HAP-1 (cell line): ENCODE measurements around the gene GATA5.

Experiments used
- DNase-seq, 2 experiments: peaks; one replicate each; pipeline ENCODE4 v3.0.0-alpha.2; 2016 to 2020; ENCODE audit warnings: low spot score in 2 of 2
- H3K27me3 ChIP-seq: fragments of 250-450 bp; sonication (Bioruptor Pico); 2 replicates; pipeline ENCODE4 v1.5.1; 2020; ENCODE audit warnings: low read depth, mild to moderate bottlenecking, moderate library complexity
- H3K36me3 ChIP-seq: fragments of 250-450 bp; sonication (Bioruptor Pico); replicated peaks from 2 replicates; pipeline ENCODE4 v1.5.1; 2020; ENCODE audit warnings: mild to moderate bottlenecking
- H3K4me1 ChIP-seq: fragments of 250-450 bp; sonication (Bioruptor Pico); 2 replicates; pipeline ENCODE4 v1.5.1; 2020; ENCODE audit warnings: mild to moderate bottlenecking
- H3K4me3 ChIP-seq: fragments of 250-450 bp; sonication (Bioruptor Pico); 2 replicates; pipeline ENCODE4 v1.5.1; 2020; ENCODE audit warnings: mild to moderate bottlenecking, moderate library complexity
- H3K9me3 ChIP-seq: fragments of 250-450 bp; sonication (Bioruptor Pico); 2 replicates; pipeline ENCODE4 v1.5.1; 2020; ENCODE audit warnings: mild to moderate bottlenecking, moderate library complexity
- in situ Hi-C: fragments of 300-500 bp; cut with MboI; formaldehyde crosslinking; loops from 3 replicates; pipeline ENCODE4 v1.14.3; 2020; ENCODE audit warnings: low sequenced_read_pairs, inconsistent platforms, mixed read lengths

The GATA5 gene

DNA sequence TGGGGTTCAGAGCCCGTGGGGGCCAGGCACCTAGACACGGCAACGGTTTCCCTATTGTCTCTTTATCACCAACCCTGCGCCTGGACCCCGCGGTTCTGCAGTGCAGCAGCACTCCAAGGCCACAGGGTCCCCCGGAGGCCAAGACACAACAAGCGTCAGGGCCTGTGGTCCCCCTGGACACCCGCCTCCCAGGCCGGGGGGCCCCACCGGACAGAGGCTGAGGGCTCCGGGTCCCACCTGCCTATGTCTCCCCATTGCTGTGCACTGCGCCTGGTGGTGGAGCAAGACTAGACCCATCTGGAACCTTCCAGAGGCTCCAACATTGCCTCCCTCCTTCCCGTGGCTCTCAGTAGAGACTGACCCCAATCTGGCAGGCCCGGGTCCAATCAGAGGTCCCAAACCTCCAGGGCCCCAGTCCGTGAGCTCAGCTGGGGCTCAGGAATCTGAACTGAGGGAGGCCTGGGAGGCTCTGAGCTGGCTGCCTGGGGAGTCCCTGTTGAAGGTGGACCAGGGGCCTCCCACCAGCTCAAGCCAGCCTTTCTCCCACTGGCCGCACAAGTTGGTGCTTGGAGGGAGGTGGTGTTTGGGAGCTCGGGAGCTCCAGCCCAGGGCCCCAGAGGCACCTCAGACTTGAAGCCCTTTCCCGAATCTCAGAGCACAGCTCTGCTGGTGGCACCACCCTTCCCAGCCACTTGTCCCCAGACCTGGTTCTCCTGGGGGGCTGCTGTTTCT, 8.8 kb downstream of the GATA5 start:
- no peak overlapping the region for H3K4me3 ChIP-seq
- in situ Hi-C loops: no loop called here
- no peaks in the 10 kb centered on the region for H3K36me3 ChIP-seq
- peaks cover 25% of the 10 kb centered on the region for H3K27me3 ChIP-seq
- H3K4me1 ChIP-seq: no peaks in the 10 kb centered on the region
- no peak for DNase-seq
- no peaks in the 10 kb centered on the region for H3K9me3 ChIP-seq

DNA sequence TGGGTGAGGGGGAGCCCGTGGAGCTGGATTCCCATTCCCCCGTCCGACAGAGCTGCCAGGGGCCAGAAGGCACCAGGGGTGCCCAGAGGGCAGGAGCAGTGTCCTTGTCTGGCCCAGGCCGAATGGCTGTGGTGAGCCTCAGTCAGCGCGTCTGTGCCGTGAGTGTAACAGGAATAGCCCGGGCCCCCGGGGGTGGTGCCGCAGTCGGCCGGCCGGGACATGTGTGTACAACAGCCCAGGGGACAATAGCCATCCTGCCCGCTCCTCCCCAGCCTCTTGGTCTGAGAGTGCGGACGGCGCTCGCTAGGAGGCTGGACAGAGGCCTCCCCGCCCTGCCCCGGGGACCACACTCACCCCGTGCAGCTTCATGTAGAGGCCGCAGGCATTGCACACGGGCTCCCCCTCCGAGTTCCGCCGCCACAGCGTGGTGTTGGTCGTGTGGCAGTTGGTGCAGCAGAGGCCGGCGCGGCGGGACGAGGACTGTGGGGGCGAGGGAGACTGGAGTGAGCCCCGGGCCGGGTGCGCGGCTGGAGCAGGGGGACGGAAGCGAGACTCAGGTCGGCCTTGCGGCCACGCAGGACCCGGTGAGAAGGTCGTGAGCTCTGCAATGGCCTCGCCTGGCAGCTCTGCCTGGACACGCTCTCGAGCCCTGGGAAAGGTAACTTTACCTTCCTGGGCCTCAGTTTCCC, 9.6 kb downstream of the GATA5 start:
- H3K4me3 ChIP-seq: no peak overlapping the region
- peaks cover 26% of the 10 kb centered on the region for H3K27me3 ChIP-seq
- H3K36me3 ChIP-seq: no peaks in the 10 kb centered on the region
- no peaks in the 10 kb centered on the region for H3K9me3 ChIP-seq
- H3K4me1 ChIP-seq: no peaks in the 10 kb centered on the region
- DNase-seq: no peak
- in situ Hi-C loops: no loop called here

DNA sequence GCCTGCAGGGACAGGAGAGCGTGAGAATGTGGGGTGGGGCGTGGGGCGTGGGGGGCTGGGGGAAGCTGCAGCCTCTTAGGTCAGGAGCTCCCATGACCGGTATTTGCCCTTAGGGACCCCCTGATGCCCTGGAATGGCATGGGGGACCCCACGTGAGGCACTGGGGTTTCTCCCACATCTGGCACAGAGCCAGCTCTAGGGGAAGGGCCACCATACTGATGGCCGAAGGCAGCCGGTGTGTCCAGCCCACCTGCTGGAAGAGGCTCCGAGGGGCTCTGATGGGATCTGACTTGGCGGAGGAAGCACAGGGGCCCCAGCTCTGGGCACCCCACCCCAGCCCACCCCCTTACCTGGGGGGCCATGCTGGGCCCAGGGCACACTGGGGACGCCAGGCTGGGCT, 10.8 kb downstream of the GATA5 start:
- Histone ChIP-seq H3K9me3 (no peaks in the 10 kb centered on the region), H3K36me3 (no peaks in the 10 kb centered on the region), H3K27me3 (peaks cover 20% of the 10 kb centered on the region), H3K4me1 (no peaks in the 10 kb centered on the region), H3K4me3 (no peak overlapping the region)
- in situ Hi-C loops: no loop called here
- DNase-seq: no peak

DNA sequence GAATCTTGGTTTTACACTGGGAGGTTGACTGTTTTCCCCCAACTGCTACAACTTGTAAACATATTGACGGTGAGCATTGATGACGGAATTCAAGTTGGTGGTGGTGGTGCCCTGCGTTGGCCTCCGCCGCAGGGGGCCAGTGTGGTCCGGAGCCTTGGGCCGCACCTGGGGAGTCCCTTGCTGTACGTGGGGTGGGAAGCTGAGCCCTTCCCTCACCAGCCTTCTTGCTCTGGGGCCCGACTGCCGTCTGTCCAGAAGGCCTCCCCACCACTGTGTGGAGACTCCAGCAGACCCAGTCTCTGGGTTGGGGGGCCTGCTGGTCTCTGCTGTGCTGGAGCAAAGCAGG, 11.4 kb downstream of the GATA5 start:
- in situ Hi-C loops: no loop called here
- Histone ChIP-seq H3K36me3 (no peaks in the 10 kb centered on the region), H3K9me3 (no peaks in the 10 kb centered on the region), H3K4me3 (no peak overlapping the region), H3K4me1 (no peaks in the 10 kb centered on the region), H3K27me3 (peaks cover 16% of the 10 kb centered on the region)
- DNase-seq: no peak

DNA sequence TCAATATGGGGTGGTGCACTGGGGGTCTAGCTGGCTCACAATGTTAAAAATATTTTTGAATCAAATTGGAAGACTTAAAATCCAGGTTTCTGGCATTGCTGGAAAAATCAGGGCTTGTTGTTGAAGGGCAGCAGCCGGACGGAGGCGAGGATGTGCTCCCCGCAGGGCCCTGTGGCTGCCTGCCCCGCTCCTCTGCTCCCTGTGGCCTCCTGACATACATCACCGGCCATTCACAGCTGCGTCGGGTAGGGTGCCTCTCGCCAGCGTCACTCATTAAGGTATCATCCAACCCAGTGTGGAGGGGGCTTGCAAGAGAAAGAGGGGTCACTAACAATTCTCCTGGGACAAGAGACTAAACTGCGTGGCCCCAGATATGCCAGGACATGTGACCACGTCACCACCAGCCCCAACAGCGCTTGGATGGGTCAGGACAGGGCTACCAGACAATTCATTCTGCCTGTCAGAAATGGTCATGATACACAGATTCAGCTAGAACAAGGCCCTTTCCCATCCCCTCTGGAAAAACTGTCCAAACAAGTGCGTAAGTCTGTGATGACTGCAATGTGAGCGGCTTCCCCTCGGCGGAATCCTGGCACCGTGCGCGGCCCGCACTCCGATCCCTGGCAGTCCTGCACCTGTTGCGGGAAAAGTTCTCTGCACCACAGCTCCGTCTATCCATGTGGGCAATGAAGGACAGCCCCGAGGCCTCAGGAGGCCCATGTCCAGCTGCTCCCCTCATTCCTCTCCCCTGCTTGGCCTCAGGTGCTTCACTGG, 12.0 kb downstream of the GATA5 start:
- H3K4me1 ChIP-seq: no peaks in the 10 kb centered on the region
- no peaks in the 10 kb centered on the region for H3K36me3 ChIP-seq
- no peaks in the 10 kb centered on the region for H3K9me3 ChIP-seq
- DNase-seq: no peak
- no peak overlapping the region for H3K4me3 ChIP-seq
- in situ Hi-C loops: no loop called here
- peaks cover 12% of the 10 kb centered on the region; the same call in 1 of the 2 replicates for H3K27me3 ChIP-seq

DNA sequence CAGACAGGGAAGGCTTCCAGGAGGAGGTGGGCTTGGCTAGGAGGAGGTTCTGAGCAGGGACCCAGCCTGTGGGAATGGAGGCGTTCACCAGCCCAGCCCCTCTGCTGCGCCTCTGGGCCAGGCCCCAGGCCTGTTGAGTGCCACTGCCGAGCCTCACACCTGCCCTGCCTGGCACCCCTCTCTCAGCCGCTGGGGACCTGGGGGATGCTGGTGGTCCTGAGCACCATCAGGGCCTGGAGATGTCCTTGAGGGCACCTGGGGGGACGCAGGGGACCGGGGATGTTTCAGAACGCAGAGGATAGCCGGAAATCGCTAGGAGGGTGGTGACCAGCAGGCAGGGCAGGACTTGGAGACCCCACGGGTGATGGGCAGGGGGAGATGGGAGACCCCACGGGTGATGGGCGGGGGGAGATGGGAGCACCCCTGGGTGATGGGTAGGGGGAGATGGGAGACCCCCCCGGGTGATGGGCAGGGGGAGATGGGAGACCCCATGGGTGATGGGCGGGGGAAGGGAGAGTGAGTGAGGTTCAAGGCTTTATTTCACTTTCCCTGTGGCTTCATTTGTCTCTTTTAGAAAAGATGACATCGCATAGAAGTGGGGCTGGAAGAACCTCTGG, 12.7 kb downstream of the GATA5 start:
- DNase-seq: no peak
- H3K9me3 ChIP-seq: no peaks in the 10 kb centered on the region
- no peak overlapping the region for H3K4me3 ChIP-seq
- no peaks in the 10 kb centered on the region for H3K4me1 ChIP-seq
- H3K27me3 ChIP-seq: peaks cover 12% of the 10 kb centered on the region; the same call in 1 of the 2 replicates
- H3K36me3 ChIP-seq: no peaks in the 10 kb centered on the region
- in situ Hi-C loops: no loop called here

DNA sequence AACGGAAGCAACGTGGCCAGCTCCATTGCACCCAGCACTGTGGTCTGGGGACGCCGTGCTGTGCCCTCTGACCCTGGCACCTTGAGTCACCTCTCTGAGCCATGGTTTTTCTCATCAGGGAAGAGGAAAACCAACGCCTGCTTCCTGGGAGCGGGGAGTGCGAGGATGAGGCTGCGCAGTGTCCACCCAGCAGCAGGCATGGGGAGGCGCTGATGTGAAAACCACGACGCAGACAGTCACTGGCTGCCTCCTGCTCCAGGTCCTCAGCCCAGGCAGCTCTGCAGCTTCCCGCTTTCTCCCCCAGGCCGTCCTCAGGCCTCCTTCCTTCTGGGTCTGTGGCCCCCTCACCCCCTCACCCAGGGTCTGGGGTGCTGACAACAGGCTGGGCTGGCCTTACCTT, 14.0 kb downstream of the GATA5 start:
- DNase-seq: no peak
- in situ Hi-C loops: no loop called here
- H3K27me3 ChIP-seq: peaks cover 12% of the 10 kb centered on the region; the same call in 1 of the 2 replicates

DNA sequence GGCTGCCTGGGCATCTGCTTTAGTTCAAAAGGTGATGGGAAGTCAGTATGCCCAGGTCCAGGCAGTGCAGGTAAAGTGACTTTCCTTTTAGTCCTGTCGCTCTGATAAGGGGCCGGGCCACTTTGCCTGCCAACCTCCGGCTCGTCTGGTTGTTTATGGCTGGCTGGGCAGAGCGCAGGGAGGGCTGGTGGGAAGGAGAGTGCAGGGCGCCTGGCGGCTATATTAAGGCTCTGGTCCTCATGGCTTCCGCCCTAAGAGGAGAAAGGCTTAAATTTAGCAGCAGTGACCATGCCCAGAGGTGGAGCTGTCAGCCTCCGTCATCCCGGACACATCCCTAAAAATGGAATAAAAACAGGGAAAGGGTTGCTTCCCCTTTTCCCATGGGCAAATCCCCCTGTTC, 14.6 kb downstream of the GATA5 start:
- Histone ChIP-seq H3K4me3 (no peak overlapping the region), H3K27me3 (peaks cover 9% of the 10 kb centered on the region; the same call in 1 of the 2 replicates), H3K9me3 (no peaks in the 10 kb centered on the region), H3K36me3 (no peaks in the 10 kb centered on the region), H3K4me1 (no peaks in the 10 kb centered on the region)
- no peak for DNase-seq
- in situ Hi-C loops: no loop called here

More for the DNA sequence above, 14.0 kb downstream of the GATA5 start:
- H3K9me3 ChIP-seq: no peaks in the 10 kb centered on the region
- no peaks in the 10 kb centered on the region for H3K36me3 ChIP-seq
- no peaks in the 10 kb centered on the region for H3K4me1 ChIP-seq
- no peak overlapping the region for H3K4me3 ChIP-seq

DNA sequence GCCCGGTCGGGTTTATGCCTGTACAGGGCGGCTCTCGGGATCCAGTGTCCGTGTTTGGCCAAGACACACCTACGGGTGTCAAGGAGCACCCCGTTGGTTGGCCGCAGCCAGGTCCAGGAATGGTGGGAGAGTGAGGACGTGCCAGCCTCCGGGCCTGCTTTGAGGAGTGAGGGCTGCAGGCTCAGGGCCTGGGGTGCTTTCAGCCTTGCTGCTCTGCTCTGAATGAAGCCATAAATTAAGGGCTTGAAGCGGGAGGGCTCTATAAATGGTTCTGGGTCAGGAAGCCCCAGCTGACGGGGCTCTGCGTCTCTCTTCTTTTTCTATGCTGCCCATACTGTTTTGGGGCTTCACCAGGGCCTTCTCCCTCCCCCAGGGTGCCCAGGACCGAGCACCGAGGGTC, 15.1 kb downstream of the GATA5 start:
- peaks cover 6% of the 10 kb centered on the region; the same call in 1 of the 2 replicates for H3K27me3 ChIP-seq
- H3K4me1 ChIP-seq: no peaks in the 10 kb centered on the region
- in situ Hi-C loops: no loop called here
- no peaks in the 10 kb centered on the region for H3K36me3 ChIP-seq
- DNase-seq: no peak
- H3K9me3 ChIP-seq: no peaks in the 10 kb centered on the region
- H3K4me3 ChIP-seq: no peak overlapping the region

DNA sequence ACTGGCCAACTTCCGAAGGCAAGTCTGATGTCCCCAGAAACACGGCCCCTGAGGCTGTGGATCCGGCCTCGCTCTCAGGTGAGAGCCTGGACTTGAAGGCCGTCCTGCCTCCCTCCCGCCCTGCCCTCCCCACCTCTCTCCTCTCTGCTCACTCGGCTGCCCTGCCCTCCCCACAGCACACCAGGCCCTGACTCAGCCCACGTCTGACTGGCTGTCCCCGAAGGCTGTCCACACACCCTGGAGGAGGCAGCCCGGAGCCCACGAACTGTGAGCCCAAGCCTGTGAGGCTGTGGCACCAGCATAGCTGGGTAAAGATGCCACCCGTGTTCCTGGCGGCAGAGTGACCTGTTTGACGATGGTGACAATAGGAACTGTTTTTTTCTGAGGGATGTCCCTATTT, 16.3 kb downstream of the GATA5 start:
- Histone ChIP-seq H3K4me1 (no peaks in the 10 kb centered on the region), H3K9me3 (no peaks in the 10 kb centered on the region), H3K4me3 (no peak overlapping the region), H3K27me3 (peaks cover 6% of the 10 kb centered on the region; the same call in 1 of the 2 replicates), H3K36me3 (no peaks in the 10 kb centered on the region)
- DNase-seq: no peak
- in situ Hi-C loops: no loop called here

DNA sequence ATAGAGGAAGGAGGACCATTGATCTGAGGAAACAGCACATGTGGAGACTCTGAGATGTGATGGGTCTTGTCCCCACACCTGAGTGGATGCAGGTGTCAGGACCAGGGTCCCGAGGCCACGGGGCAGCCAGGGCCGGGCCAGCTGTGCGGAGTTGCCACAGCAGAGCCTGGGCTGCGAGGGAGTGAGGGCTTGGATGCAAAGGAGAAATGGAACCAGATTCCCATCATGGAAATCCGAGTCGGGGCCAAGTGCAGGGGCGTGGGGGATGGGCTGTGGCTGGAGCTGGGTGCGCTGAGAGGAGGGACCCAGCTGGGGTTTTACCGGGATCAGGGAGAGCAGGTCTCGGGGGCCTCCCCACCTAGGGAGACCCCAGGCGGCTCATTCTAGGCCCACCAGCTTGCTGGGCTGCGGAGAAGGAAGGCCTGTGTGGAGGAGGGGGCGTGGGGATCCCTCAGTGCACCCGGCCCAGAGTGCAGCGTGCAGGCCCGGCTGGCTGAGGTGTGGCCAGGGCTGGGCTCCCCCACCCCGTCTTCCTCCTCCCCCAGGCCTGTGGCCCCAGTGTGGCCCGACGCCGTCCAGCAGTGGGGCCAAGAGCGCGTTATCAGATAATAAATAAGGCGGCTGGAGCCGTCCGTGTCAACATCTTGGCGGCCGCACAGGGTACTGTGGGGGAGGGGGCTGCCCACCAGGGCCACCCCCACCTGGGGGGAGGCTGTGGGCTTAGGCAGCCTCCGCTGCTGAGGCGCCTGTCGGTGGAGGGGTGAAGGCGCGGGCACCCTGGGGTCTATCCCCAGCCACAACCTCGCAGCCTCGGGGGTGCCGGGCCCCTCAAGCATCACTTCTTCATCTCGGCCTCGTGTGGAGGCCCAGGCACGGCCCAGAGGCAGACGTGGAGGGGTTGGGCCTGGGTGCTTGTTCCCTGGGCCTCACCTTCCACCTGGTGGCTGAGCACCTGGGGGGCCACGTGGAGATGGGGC, 17.2 kb downstream of the GATA5 start:
- H3K9me3 ChIP-seq: no peaks in the 10 kb centered on the region
- no peaks in the 10 kb centered on the region for H3K4me1 ChIP-seq
- in situ Hi-C loops: no loop called here
- peaks cover 6% of the 10 kb centered on the region; the same call in 1 of the 2 replicates for H3K27me3 ChIP-seq
- DNase-seq: no peak
- no peak overlapping the region for H3K4me3 ChIP-seq
- no peaks in the 10 kb centered on the region for H3K36me3 ChIP-seq

DNA sequence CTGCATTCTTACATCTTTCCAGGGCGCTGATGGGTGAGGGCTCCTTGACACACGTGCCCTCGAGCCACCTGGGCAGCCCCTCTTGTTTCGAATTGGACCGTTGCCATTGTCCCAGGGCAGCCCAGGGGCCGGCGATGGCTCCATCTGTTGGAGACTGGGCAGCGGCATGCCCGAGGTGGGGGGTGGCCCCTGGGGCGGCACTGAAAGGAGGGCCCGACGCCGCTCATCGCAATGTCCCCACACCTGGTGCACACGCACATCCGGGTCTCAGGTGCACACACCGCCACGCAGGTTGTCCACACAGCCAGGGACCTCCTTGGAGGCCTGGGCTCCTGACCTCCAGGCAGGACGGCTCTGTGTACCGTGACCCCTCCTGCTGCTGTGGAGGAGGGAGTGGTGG, 18.0 kb downstream of the GATA5 start:
- Histone ChIP-seq H3K9me3 (no peaks in the 10 kb centered on the region), H3K36me3 (no peaks in the 10 kb centered on the region), H3K4me1 (no peaks in the 10 kb centered on the region), H3K4me3 (no peak overlapping the region), H3K27me3 (peaks cover 6% of the 10 kb centered on the region; the same call in 1 of the 2 replicates)
- in situ Hi-C loops: no loop called here
- no peak for DNase-seq

DNA sequence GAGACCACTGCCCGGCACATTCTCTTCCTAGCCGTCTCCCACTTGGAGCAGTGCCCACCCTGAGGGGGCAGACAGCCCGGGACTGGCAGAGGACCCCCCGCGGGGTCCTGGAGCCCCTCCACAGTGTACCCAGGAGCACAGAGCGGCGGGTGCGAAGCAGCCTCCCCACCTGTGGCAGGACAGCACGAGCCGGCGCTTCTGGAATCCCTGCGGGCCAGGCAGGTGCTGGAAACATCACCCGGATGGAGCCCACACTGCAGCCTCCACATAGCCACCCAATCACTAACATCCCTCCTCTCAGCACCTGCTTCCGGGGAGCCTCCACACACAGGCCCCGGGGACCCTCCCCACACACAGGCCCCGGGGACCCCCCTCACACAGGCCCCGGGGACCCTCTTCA, 18.7 kb downstream of the GATA5 start:
- Histone ChIP-seq H3K27me3 (peaks cover 6% of the 10 kb centered on the region; the same call in 1 of the 2 replicates), H3K9me3 (no peaks in the 10 kb centered on the region), H3K36me3 (no peaks in the 10 kb centered on the region), H3K4me3 (no peak overlapping the region), H3K4me1 (no peaks in the 10 kb centered on the region)
- DNase-seq: no peak
- in situ Hi-C loops: no loop called here
